Measurements from ENCODE around the gene MSANTD1. TPM values are rescaled to one million over a fixed set of nuclear protein-coding genes. Genes with fewer than 3 reads are reported as not detected.

MSANTD1 gene
- polyA plus RNA-seq, 1 of the 3 experiments (the other 2 are of a cell fraction), result 0.15 TPM

- TF ChIP-seq CTCF (IDR thresholded peaks at IDR 0.05), result no peak
- TF ChIP-seq PBX3 (IDR thresholded peaks at IDR 0.05), result no peak
Measured at GRCh38 chr4:3296651-3297050, 47.7 kb downstream of the MSANTD1 start (continued).

DNA sequence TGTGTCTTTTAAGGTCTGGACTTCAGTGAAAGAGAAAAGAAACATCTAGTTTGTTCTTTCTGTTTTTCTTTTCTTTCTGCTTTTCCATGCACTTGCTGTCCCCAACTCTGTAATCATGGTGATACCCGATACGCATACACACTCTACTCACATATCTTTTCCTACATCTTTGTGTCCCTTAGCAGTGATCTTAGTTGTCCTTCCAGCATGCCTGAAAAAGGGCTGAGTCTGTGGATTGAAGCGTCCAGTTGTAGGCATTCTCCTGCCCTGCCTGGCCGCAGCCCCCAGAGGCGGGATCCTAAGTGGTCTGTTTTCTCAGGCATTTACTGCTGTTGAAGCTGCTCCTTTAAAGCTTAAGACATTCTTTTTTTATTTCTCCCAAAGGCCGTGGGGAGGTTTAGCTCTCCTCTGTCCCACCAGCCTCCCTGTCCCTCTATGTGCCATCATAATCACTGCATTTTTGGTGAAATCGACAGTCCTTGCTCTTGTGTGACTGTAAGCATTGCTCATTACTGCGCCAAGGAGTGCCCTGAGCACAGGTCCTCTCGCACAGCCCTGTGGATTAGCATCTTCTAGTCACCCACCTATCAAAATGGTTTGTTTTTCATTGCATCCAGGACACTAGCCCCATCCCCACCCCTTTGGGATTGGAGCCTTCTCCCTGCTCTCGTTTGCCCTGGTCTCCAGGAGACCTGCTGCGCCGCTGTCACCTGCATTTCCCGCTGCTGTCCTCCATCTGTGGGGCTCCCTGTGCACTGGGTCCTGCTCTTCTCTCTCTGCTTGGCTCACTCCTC, 48.3 kb downstream of the MSANTD1 start:
- POLR2A ChIA-PET, result no interaction called here
- TF ChIP-seq YY1 (IDR thresholded peaks at IDR 0.05; ENCODE audit: low read depth), result no peak
- no peak for TF ChIP-seq FOXJ3 (CRISPR knock-in tag; IDR thresholded peaks at IDR 0.05)
- no peak for TF ChIP-seq TEAD4 (IDR thresholded peaks at IDR 0.05; ENCODE audit: borderline replicate concordance, insufficient read depth)
- no peak for TF ChIP-seq RFX5 (IDR thresholded peaks at IDR 0.05; ENCODE audit: low read length)
- Histone ChIP-seq H3K9me2 (no peaks in the 10 kb centered on the region), H3K79me2 (ENCODE audit: insufficient read depth) (peaks cover 89% of the 10 kb centered on the region), H3K36me3 (replicated peaks in 1 of 2; ENCODE audit: control insufficient read depth in 1 of 2, insufficient read depth in 2 of 2, low read length in 1 of 2) (peaks cover 0 to 9% of the 10 kb centered on the region in 2 experiments), H3K4me2 (no peak overlapping the region), H4K20me1 (ENCODE audit: insufficient read depth) (peaks cover 44% of the 10 kb centered on the region), H3K9me3 (no peaks in the 10 kb centered on the region), H3K9ac (no peak overlapping the region), H2AFZ (ENCODE audit: low read depth) (no peak overlapping the region), H3K27me3 (ENCODE audit: insufficient read depth) (no peaks in the 10 kb centered on the region), H3K27ac (ENCODE audit: low read depth in 2 of 2, low read length in 1 of 2) (no peak overlapping the region), H3K4me1 (ENCODE audit: control insufficient read depth in 1 of 2, insufficient read depth in 2 of 2, low read depth in 1 of 2, low read length in 1 of 2) (peaks cover 0 to 35% of the 10 kb centered on the region in 2 experiments; a peak in 1 of 4 replicates), H3F3A (replicated peaks; ENCODE audit: insufficient read depth) (no peaks in the 10 kb centered on the region), H3K4me3 (ENCODE audit: low read depth in 2 of 2, low read length in 1 of 2) (no peak overlapping the region)
- WGBS (ENCODE audit: low lambda C conversion rate), result 98% methylated on average over 13 of the region's 13 CpGs
- no peak for DNase-seq
- CTCF ChIA-PET, result interaction anchor here (1.1 kb wide), 1 partner anchor 174 kb away, joined by 3 read pairs; no protein-coding TSS in a partner anchor

GRCh38 chr4:3299122-3299975, 50.4 kb downstream of the MSANTD1 start:
- H3K4me2 ChIP-seq, result no peak overlapping the region
- H3K36me3 ChIP-seq (replicated peaks in 1 of 2; ENCODE audit: control insufficient read depth in 1 of 2, insufficient read depth in 2 of 2, low read length in 1 of 2), result peaks cover 0 to 9% of the 10 kb centered on the region in 2 experiments
- H2AFZ ChIP-seq (ENCODE audit: low read depth), result no peak overlapping the region
- no peak overlapping the region for H3K4me3 ChIP-seq (ENCODE audit: low read depth in 2 of 2, low read length in 1 of 2)
- TF ChIP-seq RXRA (IDR thresholded peaks at IDR 0.05; ENCODE audit: borderline replicate concordance, low read depth) (no peak), GABPA (IDR thresholded peaks at IDR 0.05; ENCODE audit: low read depth) (no peak), NRF1 (IDR thresholded peaks at IDR 0.05; ENCODE audit: low read depth, low read length) (no peak), IRF3 (IDR thresholded peaks at IDR 0.05; ENCODE audit: low read depth, low read length) (no peak), GATA2 (CRISPR knock-in tag; IDR thresholded peaks at IDR 0.05) (no peak), RCOR1 (IDR thresholded peaks at IDR 0.05; ENCODE audit: low read length) (no peak), ZBTB33 (IDR thresholded peaks at IDR 0.05; ENCODE audit: borderline replicate concordance, low read depth) (no peak)
- ChIA-PET POLR2A (no interaction called here), CTCF (no interaction called here)
- H3F3A ChIP-seq (replicated peaks; ENCODE audit: insufficient read depth), result peaks cover 2% of the 10 kb centered on the region
- no peaks in the 10 kb centered on the region for H3K9me2 ChIP-seq
- no peaks in the 10 kb centered on the region for H3K9me3 ChIP-seq
- 88% methylated on average over 9 of the region's 9 CpGs for WGBS (ENCODE audit: low lambda C conversion rate)
- H3K27ac ChIP-seq (ENCODE audit: low read depth in 2 of 2, low read length in 1 of 2), result no peak overlapping the region; a peak in 1 of 4 replicates
- no peak overlapping the region for H3K9ac ChIP-seq
- H3K79me2 ChIP-seq (ENCODE audit: insufficient read depth), result peaks cover 95% of the 10 kb centered on the region
- peaks cover 64% of the 10 kb centered on the region for H4K20me1 ChIP-seq (ENCODE audit: insufficient read depth)
- no peak for DNase-seq
- H3K4me1 ChIP-seq (ENCODE audit: control insufficient read depth in 1 of 2, insufficient read depth in 2 of 2, low read depth in 1 of 2, low read length in 1 of 2), result peaks cover 0 to 31% of the 10 kb centered on the region in 2 experiments; a peak in 2 of 4 replicates
- no peaks in the 10 kb centered on the region for H3K27me3 ChIP-seq (ENCODE audit: insufficient read depth)
